GM21576 (cell line): ENCODE data around the gene CUX1.
"Not testable (repeated sequence)": the region's sequence is repeated elsewhere in the genome, so short reads cannot be mapped to it uniquely, and the experiment has no call there.

Experiments
- ATAC-seq: cut with Tn5 transposase; IDR thresholded peaks from one replicate; pipeline ENCODE4 v1.9.1; 2021; ENCODE audit warnings: mild to moderate bottlenecking, moderate library complexity; ENCODE audit not compliant: unreplicated experiment

Gene CUX1

DNA sequence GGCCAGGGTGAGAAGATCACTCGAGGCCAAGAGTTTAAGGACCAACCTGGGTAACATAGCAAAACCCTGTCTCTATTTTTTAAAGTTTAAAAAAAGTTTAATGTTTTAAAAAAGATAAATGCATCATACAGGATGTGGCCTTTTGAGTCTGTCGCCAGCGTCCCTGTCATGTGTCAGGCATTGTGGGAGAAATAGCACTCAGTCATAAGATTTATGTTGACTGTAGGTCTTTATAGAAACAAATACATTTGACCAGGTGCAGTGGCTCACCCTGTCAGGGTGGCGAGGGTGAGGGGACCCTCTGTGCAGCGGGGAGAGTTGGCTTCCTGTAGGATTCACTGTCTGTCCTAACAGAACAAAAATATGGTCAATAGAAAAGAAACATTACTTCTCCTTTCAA, 405.8 kb downstream of the CUX1 start:
- ATAC-seq = no peak

DNA sequence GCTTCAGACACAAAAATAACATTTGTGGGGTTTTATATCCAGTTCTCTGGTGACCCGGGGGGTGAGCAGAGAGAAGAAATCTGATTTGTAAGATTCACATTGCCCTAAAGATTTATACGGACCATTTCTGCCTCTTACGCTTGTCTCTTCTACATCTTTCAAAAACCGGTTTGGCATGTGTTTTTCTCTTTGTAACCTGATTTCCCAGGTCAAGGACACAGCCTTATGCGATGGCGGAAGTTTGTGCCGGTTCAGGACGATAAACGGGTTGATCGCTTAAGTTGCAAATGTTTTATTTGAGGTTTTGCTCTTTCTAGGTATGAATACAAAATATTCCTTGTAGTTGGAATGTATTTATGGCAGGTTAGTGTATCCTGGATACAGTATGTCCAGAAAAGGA, 407.6 kb downstream of the CUX1 start:
- ATAC-seq = no peak

GRCh38 chr7:102227371-102227770, 409.9 kb downstream of the CUX1 start:
- ATAC-seq = no peak

DNA sequence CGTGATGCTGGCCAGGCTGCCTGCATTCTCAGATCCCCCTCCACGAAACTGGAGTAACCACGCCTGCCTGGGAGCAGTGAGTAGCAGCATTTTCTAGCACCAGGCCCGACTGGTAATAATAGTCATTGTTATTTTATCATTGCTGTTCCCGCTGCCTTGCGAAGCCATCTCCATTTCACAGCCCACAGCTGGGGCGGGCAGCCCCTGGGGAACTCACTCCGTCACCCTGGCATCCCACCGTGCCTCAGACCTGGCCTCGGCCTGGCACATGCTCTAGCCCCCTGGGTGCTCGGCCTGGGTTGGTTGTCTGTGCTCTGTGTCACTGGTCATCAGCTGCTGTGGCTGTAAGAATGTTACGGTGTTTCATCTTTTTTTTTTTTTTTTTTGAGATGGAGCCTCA, 411.5 kb downstream of the CUX1 start:
- no peak for ATAC-seq

DNA sequence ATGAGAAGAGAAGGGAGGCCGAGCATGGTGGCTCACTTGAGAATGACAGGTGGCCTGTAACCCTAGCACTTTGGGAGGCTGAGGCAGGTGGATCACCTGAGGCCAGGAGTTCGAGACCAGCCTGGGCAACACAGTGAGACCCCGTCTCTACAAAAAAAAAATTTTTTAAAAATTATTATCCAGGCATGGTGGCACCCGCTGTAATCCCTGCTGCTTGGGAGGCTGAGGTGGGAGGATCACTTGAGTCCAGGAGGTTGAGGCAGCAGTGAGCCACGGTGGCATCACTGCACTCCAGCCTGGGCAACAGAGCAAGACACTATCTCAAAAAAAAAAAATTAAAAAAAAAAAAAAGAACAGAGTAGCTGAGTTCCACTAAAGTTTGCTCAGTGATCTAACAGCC, 412.7 kb downstream of the CUX1 start:
- not testable (repeated sequence) for ATAC-seq

DNA sequence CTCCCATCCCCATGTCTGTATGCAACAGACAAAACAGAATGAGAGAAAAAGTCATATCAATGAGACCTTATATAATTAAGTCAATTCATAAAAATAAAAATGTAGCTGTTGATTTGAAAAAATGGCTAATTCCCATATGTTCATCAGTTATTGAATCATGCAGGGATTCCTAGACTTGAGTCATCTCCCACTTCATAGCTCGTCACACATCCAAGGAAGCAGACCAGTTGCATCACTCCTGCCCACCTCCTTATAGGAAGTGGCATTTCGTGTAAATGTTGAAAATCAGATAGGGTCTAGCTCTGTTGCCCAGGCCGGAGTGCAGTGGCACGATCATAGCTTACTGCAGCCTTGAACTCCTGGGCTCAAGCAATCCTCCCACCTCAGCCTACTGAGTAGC, 413.2 kb downstream of the CUX1 start:
- ATAC-seq = no peak

- no peak for ATAC-seq
Observed at GRCh38 chr7:102232611-102233286, 415.3 kb downstream of the CUX1 start.

- ATAC-seq = no peak
Observed at GRCh38 chr7:102234131-102234530, 416.7 kb downstream of the CUX1 start.

GRCh38 chr7:102234801-102235550, 417.6 kb downstream of the CUX1 start:
- no peak for ATAC-seq

- ATAC-seq = no peak
Observed at GRCh38 chr7:102236102-102236501, 418.7 kb downstream of the CUX1 start.

DNA sequence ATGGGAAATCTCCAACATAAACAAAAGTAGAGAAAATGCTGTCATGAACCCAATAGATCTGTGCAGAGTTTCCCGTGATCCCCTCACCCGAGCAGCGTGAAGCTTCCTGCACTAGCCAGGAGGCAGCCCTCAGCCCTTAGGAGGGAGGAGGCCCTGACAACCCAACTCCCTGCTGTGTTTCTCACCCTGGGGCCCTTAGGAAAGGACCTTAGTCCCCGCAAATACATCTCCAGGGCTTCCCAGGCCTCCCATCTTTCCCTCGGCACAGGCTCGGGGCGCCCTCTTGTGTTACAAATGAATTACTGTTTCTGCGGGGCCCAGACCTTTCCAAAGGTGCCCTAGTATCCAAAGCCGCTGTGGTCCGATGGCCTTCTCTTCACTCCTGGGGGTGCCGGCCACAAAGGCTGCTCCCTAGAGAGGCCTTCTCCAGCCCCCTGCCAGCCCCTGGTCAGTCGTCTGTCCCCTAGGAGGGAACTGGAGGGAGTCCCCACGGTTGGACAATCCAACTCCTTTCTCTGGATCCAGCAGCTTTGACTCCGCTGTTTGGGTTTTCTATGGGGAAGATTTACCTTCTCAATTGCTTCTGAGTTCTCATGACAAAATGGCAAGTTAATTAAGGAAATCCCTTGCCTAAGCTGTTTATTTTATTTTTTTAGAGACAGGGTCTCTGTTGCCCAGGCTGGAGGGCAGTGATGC, 419.3 kb downstream of the CUX1 start:
- ATAC-seq = no peak

GRCh38 chr7:102239206-102239820, 421.9 kb downstream of the CUX1 start:
- no peak for ATAC-seq

- no peak for ATAC-seq
Observed at GRCh38 chr7:102241431-102241830, 424.0 kb downstream of the CUX1 start.

DNA sequence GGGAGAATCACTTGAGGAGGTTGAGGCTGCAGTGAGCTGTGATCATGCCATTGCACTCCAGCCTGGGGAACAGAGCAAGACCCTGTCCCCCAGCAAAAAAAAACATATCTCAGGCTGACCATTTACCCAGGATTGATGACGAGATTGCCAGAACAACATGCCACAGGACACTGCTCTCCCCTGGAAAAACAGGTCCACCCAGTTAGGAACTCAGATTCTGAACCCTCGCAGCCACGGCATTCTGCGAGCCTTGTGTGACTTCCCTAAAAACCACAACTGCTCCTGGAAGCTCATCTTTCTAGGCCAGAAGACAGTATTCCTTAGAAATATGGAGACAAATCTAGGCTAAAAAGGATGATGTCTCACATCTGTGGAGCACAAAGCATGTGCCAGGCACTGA, 427.2 kb downstream of the CUX1 start:
- ATAC-seq = no peak

GRCh38 chr7:102248081-102248455, 430.6 kb downstream of the CUX1 start:
- ATAC-seq = no peak

- no peak for ATAC-seq
Observed at GRCh38 chr7:102248456-102249395, 431.3 kb downstream of the CUX1 start.

GRCh38 chr7:102251531-102252365, 434.3 kb downstream of the CUX1 start:
- no peak for ATAC-seq

DNA sequence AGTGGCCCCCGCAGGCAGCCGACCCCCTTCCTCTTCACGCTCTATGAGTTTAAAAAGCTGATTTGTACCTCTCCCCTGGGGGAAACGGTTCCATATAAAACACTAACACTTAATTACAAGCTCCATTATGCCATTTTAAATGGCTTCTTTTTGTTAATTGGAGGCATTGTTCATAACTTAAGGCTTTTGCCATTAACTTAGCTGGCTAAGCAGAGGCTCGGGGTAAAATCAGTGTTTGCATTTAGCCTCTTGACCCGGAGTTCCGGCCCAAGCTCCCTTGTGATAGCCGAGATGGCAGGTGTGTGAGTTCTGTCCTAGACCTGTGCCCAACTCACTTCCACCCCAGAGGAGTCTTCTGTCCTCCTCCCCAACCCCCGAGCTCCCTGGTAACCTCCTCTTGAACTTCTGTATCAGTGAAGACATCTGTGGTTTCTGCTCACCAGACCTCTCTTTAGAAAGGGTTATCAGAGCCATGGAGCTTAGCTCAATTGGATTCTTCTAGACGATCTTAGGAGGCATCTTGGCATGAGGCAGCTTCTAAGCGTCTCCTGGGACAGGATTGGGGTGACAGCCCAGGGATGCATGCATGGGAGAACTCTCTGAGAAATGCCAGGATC, 435.0 kb downstream of the CUX1 start:
- ATAC-seq = no peak
